Measurements from ENCODE around the gene TBCA.

- no peak for TF ChIP-seq POLR2AphosphoS5 (IDR thresholded peaks at IDR 0.05)
- TF ChIP-seq CTCF (IDR thresholded peaks at IDR 0.05): no peak
- TF ChIP-seq POLR2A (IDR thresholded peaks at IDR 0.05): no peak
Measured at GRCh38 chr5:77795846-77796245, 19.7 kb upstream of the TBCA start.
